K562 (cell line): ENCODE data around the gene IL4R. TPM values are rescaled to one million over a fixed set of nuclear protein-coding genes. Genes with fewer than 3 reads are reported as not detected.

Experiments
- ATAC-seq: fragments of 200-7000 bp; cut with Tn5 transposase; 3 replicates; pipeline ENCODE4 v1.9.1; 2020; ENCODE audit warnings: moderate library complexity
- BruUV-seq: library from RNA; stranded (reverse); fragments of 400-500 nt; replicated peaks from 2 replicates; lab custom pipeline; 2021; lab: Mats Ljungman, UMichigan
- CTCF ChIA-PET: fragments of 300-600 bp; formaldehyde crosslinking; extraction: SDS; loops from one replicate; lab custom pipeline; 2021; ENCODE audit warnings: low intra/inter-chr PET ratio; lab: Yijun Ruan, JAX
- POLR2A ChIA-PET: fragments of 300-600, 350-650 bp; sonication (Branson Sonifier 250); formaldehyde crosslinking; extraction: SDS; loops from one replicate; lab custom pipeline; 2021; ENCODE audit warnings: antibody characterized with exemption, inconsistent platforms; lab: Yijun Ruan, JAX
- DNase-seq, 4 experiments: peaks; one replicate each; pipeline versions ENCODE4 v3.0.0 to v3.0.0-alpha.2; 2011 to 2018; ENCODE audit warnings: low spot score in 3 of 4, mixed read lengths in 3 of 4; ENCODE audit errors: extremely low read depth in 1 of 4
- FAIRE-seq: peaks from 2 replicates; lab custom pipeline; 2011; peaks lifted over from hg19 to GRCh38; lab: Jason Lieb, UNC
- H2AFZ ChIP-seq: 2 replicates; pipeline ENCODE4 v1.6.0; 2011; ENCODE audit warnings: low read depth, low read length, control low read depth, inconsistent platforms
- H3K27ac ChIP-seq: fragments of 200-600 bp; 3 replicates; pipeline ENCODE4 v1.8.0; 2011; ENCODE audit warnings: low read depth, mild to moderate bottlenecking, control low read depth, inconsistent platforms, low read length, moderate library complexity, mixed read lengths; ENCODE audit errors: extremely low read depth
- H3K27me3 ChIP-seq, 2 experiments: fragments of 300-600 bp in 1 of 2; 2 replicates in 1 of 2; 3 replicates in 1 of 2; pipeline versions ENCODE4 v1.6.0 to v1.8.0; 2011; ENCODE audit warnings: inconsistent platforms in 2 of 2, low read length in 2 of 2, mild to moderate bottlenecking in 1 of 2, mixed read lengths in 1 of 2, moderate library complexity in 1 of 2; ENCODE audit not compliant: control insufficient read depth in 2 of 2, insufficient read depth in 2 of 2
- H3K36me3 ChIP-seq: fragments of 300-600 bp; 3 replicates; pipeline ENCODE4 v1.8.0; 2011; ENCODE audit warnings: mild to moderate bottlenecking, low read length, inconsistent platforms; ENCODE audit not compliant: control insufficient read depth, insufficient read depth
- H3K4me1 ChIP-seq, 2 experiments: fragments of 200-600 bp in 1 of 2; replicated peaks in 1 of 2; 2 replicates in 1 of 2; 3 replicates in 1 of 2; pipeline versions ENCODE4 v1.5.1 to v1.8.0; 2011; ENCODE audit warnings: inconsistent platforms in 2 of 2, low read length in 2 of 2, mild to moderate bottlenecking in 1 of 2, mixed read lengths in 1 of 2, moderate library complexity in 1 of 2; ENCODE audit not compliant: control insufficient read depth in 2 of 2, insufficient read depth in 2 of 2
- H3K4me2 ChIP-seq: 2 replicates; pipeline ENCODE4 v1.6.1; 2011; ENCODE audit warnings: low read length, control low read depth, inconsistent platforms, mixed read lengths; ENCODE audit not compliant: insufficient read depth
- H3K4me3 ChIP-seq: fragments of 200-600 bp; sonication (generic), shearing (Covaris generic); 2 replicates; pipeline ENCODE4 v1.5.1; 2016; ENCODE audit warnings: control low read depth, inconsistent platforms
- H3K79me2 ChIP-seq: fragments of 200-600 bp; 3 replicates; pipeline ENCODE4 v1.8.0; 2011; ENCODE audit warnings: low read length, inconsistent platforms; ENCODE audit not compliant: control insufficient read depth, insufficient read depth
- H3K9ac ChIP-seq, 2 experiments: 2 replicates each; pipeline versions ENCODE4 v1.6.0 to v1.6.1; 2011; ENCODE audit warnings: low read depth in 2 of 2, low read length in 2 of 2, control low read depth in 1 of 2, inconsistent platforms in 1 of 2, mild to moderate bottlenecking in 1 of 2, mixed read lengths in 1 of 2; ENCODE audit not compliant: insufficient read depth in 1 of 2
- H3K9me1 ChIP-seq: one replicate; pipeline ENCODE4 v1.6.0; 2011; ENCODE audit warnings: inconsistent platforms, mild to moderate bottlenecking, low read length, moderate library complexity; ENCODE audit not compliant: control insufficient read depth, insufficient read depth
- H3K9me3 ChIP-seq: replicated peaks from 2 replicates; pipeline ENCODE4 v1.5.1; 2011; ENCODE audit warnings: low read depth, low read length, inconsistent platforms; ENCODE audit not compliant: control insufficient read depth, insufficient read depth
- H4K20me1 ChIP-seq: replicated peaks from 2 replicates; pipeline ENCODE4 v1.6.1; 2011; ENCODE audit warnings: low read length, inconsistent platforms, mixed read lengths; ENCODE audit not compliant: control insufficient read depth, insufficient read depth
- AFF4 ChIP-seq: sonication (generic); formaldehyde crosslinking; IDR thresholded peaks from 2 replicates; pipeline ENCODE4 v1.8.0; 2023; ENCODE audit warnings: mild to moderate bottlenecking, missing genetic modification reagents
- CEBPG ChIP-seq, 3 experiments: fragments of 200-800 bp in 1 of 3; sonication (Bioruptor generic) in 1 of 3; sonication (generic) in 1 of 3; formaldehyde crosslinking in 1 of 3; IDR thresholded peaks in 2 of 3; conservative IDR thresholded peaks in 1 of 3; 2 replicates each; pipeline versions ENCODE4 v1.6.1 to v1.8.0; 2016 to 2022; ENCODE audit warnings: missing compliant biosample characterization in 2 of 3, missing genetic modification characterization in 2 of 3, mild to moderate bottlenecking in 1 of 3, missing genetic modification reagents in 1 of 3
- ESRRA ChIP-seq: fragments of 450-650 bp; IDR thresholded peaks from 2 replicates; pipeline ENCODE4 v1.6.1; 2014; ENCODE audit warnings: low read depth, mild to moderate bottlenecking, moderate library complexity, borderline replicate concordance
- JUN ChIP-seq, 2 experiments: sonication (generic) in 1 of 2; formaldehyde crosslinking in 1 of 2; IDR thresholded peaks; 2 replicates each; pipeline versions ENCODE4 v1.6.1 to v1.8.0; 2012 to 2022; ENCODE audit warnings: borderline replicate concordance in 2 of 2, mild to moderate bottlenecking in 2 of 2, improper control_type of control experiment in 1 of 2, low read depth in 1 of 2, low read length in 1 of 2, missing genetic modification reagents in 1 of 2
- KDM5B ChIP-seq: fragments of 200-600 bp; sonication (generic); IDR thresholded peaks from 2 replicates; pipeline ENCODE4 v1.6.1; 2012; ENCODE audit warnings: low read depth, mild to moderate bottlenecking, moderate library complexity, low read length, control low read depth, inconsistent platforms; ENCODE audit not compliant: insufficient replicate concordance
- RFX1 ChIP-seq: fragments of 450-650 bp; IDR thresholded peaks from 2 replicates; pipeline ENCODE4 v1.6.1; 2016; ENCODE audit warnings: mild to moderate bottlenecking, moderate library complexity
- YY1 ChIP-seq, 3 experiments: IDR thresholded peaks; 2 replicates each; pipeline ENCODE4 v1.6.1; 2011; ENCODE audit warnings: low read length in 2 of 3, mild to moderate bottlenecking in 2 of 3, moderate library complexity in 2 of 3, borderline replicate concordance in 1 of 3, control low read depth in 1 of 3, low read depth in 1 of 3; ENCODE audit not compliant: insufficient read depth in 3 of 3, insufficient replicate concordance in 2 of 3, control insufficient read depth in 1 of 3, insufficient read length in 1 of 3; ENCODE audit errors: extremely low read depth in 1 of 3
- ZNF324 ChIP-seq: fragments of 250-450 bp; sonication (Bioruptor Pico); IDR thresholded peaks from 2 replicates; pipeline ENCODE4 v1.4.0; 2020; ENCODE audit warnings: mild to moderate bottlenecking
- WGBS: fragments of 100-300 bp; shearing (Covaris generic); methylation state at CpG from one replicate; pipeline ENCODE4 v1.1.6; 2016; ENCODE audit warnings: low coverage, mixed read lengths; ENCODE audit not compliant: insufficient coverage; ENCODE audit errors: missing lambda C conversion rate; 5-methylcytosine and 5-hydroxymethylcytosine counted together
- in situ Hi-C: fragments of 300-500 bp; cut with MboI; formaldehyde crosslinking; loops from 4 replicates; pipeline ENCODE4 v1.15.0; 2018; ENCODE audit warnings: inconsistent platforms, mixed read lengths
- intact Hi-C: fragments of 100-400 bp; cut with micrococcal nuclease; formaldehyde crosslinking; loops from 2 replicates; pipeline ENCODE4 v1.14.2; 2022
- polyA plus RNA-seq, 8 experiments: library from polyadenylated mRNA; depleted of rRNA in 4 of 8; stranded (reverse) in 5 of 8; unstranded in 3 of 8; fragments of >200 nt; fragmentation: Nextera tagmentation in 2 of 8; fragmentation: Illumina TruSeq in 1 of 8; extraction: Ambion mirVana in 2 of 8; extraction: Trizol in 1 of 8; gene quantifications; 2 replicates each; pipeline versions ENCODE4 v1.2.1 to v1.2.3, GENCODE V29; 2011 to 2014; ENCODE audit warnings: inconsistent platforms in 1 of 8, missing spikeins in 1 of 8
- total RNA-seq, 7 experiments: library from RNA; depleted of rRNA in 6 of 7; stranded (reverse); fragments of >200 nt in 6 of 7; fragmentation: Illumina TruSeq in 2 of 7; extraction: Trizol in 2 of 7; gene quantifications; 2 replicates each; pipeline versions ENCODE4 v1.2.1 to v1.2.3, GENCODE V29; 2011 to 2021; ENCODE audit warnings: low replicate concordance in 1 of 7
- TF ChIP-seq, protein P1 (sequence below), 2 experiments: fragments of 450-650 bp in 1 of 2; sonication (generic) in 1 of 2; formaldehyde crosslinking in 1 of 2; IDR thresholded peaks in 1 of 2; conservative IDR thresholded peaks in 1 of 2; 2 replicates each; pipeline versions ENCODE4 v1.6.1 to v1.8.1; 2016 to 2023; ENCODE audit warnings: mild to moderate bottlenecking in 2 of 2, moderate library complexity in 2 of 2, inconsistent platforms in 1 of 2, missing genetic modification reagents in 1 of 2

The IL4R gene
- total and polyA plus RNA-seq, 9 of the 15 experiments (the other 6 are each of a cell fraction or from before 2014, with no cell fraction given): 0.17 to 5.8 (median 3.3) TPM

DNA sequence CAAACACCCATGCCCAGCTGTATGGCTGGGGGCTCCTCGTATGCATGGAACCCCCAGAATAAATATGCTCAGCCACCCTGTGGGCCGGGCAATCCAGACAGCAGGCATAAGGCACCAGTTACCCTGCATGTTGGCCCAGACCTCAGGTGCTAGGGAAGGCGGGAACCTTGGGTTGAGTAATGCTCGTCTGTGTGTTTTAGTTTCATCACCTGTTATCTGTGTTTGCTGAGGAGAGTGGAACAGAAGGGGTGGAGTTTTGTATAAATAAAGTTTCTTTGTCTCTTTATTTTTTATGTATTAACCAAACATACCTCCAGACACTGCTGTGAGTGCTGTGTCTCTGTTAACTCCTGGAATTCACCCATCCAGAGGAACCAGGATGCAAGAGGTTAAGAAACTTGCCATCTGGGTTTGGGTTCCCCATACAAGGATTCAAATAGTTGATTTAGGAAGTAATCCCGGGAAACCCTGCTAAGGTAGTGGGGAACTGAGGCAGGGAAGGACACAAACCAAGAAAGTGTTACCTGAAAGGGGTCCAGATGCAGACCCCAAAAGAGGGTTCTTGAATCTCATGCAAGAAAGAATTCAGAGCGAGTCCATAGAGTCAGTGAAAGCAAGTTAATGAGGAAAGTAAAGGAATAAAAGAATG is 50.8 kb downstream of the IL4R start (continued):
- TF ChIP-seq CEBPG (CRISPR knock-in tag; IDR thresholded peaks at IDR 0.05) (no peak), CEBPG (tag; conservative IDR thresholded peaks at IDR 0.05 in 1 of 2, IDR thresholded peaks at IDR 0.05 in 1 of 2) (peak in 1 of 2 experiments; percentile 29; a peak in 1 of 4 replicates)

GRCh38 chr16:27365142-27366089 is 51.6 kb downstream of the IL4R start:
- no peak overlapping the region for H3K27ac ChIP-seq
- peak; percentile 82 for TF ChIP-seq ESRRA
- 0 out of 2 replicates have a peak, but pooled peaks have one; percentile 7 for TF ChIP-seq JUN (IDR thresholded peaks at IDR 0.05; ENCODE audit: borderline replicate concordance, low read depth, low read length)
- no peak for TF ChIP-seq JUN (CRISPR knock-in tag; IDR thresholded peaks at IDR 0.05; ENCODE audit: borderline replicate concordance)
- peak in 2 of 3 experiments; percentile 12 to 45 for TF ChIP-seq YY1 (IDR thresholded peaks at IDR 0.05; ENCODE audit: borderline replicate concordance in 1 of 3, control insufficient read depth in 1 of 3, extremely low read depth in 1 of 3, insufficient read depth in 3 of 3, insufficient read length in 1 of 3, insufficient replicate concordance in 2 of 3, low read depth in 1 of 3, low read length in 2 of 3)
- TF ChIP-seq KDM5B: no peak
- no peak for TF ChIP-seq AFF4 (CRISPR knock-in tag)
- TF ChIP-seq RFX1: peak; percentile 72
- TF ChIP-seq ZNF324: no peak
- TF ChIP-seq, protein P1, sequence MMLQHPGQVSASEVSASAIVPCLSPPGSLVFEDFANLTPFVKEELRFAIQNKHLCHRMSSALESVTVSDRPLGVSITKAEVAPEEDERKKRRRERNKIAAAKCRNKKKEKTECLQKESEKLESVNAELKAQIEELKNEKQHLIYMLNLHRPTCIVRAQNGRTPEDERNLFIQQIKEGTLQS (IDR thresholded peaks at IDR 0.05): peak; percentile 28; the same call in 1 of the 2 replicates
- TF ChIP-seq, protein P1 (CRISPR knock-in tag; conservative IDR thresholded peaks at IDR 0.05): no peak

More at GRCh38 chr16:27365142-27366089, 51.6 kb downstream of the IL4R start:
- CTCF ChIA-PET: no interaction called here
- no peaks in the 10 kb centered on the region for H3K79me2 ChIP-seq
- FAIRE-seq: peak; percentile 48
- no TSS peak for BruUV-seq
- no peaks in the 10 kb centered on the region for H3K9me1 ChIP-seq
- H2AFZ ChIP-seq: no peak overlapping the region
- ATAC-seq: no peak
- H3K36me3 ChIP-seq: no peaks in the 10 kb centered on the region
- no peak overlapping the region for H3K9ac ChIP-seq
- in situ Hi-C loops (loop anchor here (5.0 kb wide), 1 partner anchor 188 kb away; no protein-coding TSS in a partner anchor), intact Hi-C loops (loop anchor here (5.0 kb wide), 1 partner anchor 92 kb away; no protein-coding TSS in a partner anchor)
- H3K9me3 ChIP-seq: no peaks in the 10 kb centered on the region
- H3K4me2 ChIP-seq: no peak overlapping the region
- peaks cover 9 to 11% of the 10 kb centered on the region in 2 experiments for H3K4me1 ChIP-seq
- WGBS: 25% methylated on average over 7 of the region's 7 CpGs
- DNase-seq: no peak
- no peak overlapping the region for H3K4me3 ChIP-seq
- H3K27me3 ChIP-seq: peaks cover 0 to 10% of the 10 kb centered on the region in 2 experiments; a peak in 2 of 5 replicates
- no peaks in the 10 kb centered on the region for H4K20me1 ChIP-seq
- POLR2A ChIA-PET: no interaction called here
